ENCODE measurements around the gene TLR4. TPM values are rescaled to one million over a fixed set of nuclear protein-coding genes. Genes with fewer than 3 reads are reported as not detected.
A peak's percentile ranks its signal among the peaks of the same experiment; 100 is the strongest.

The TLR4 gene
- total and polyA plus RNA-seq, 8 donors, result 0.29 to 24.8 (median 3.1) TPM

- Histone ChIP-seq H3K4me3 (no peak overlapping the region), H3K27ac (no peak overlapping the region), H3K36me3 (no peaks in the 10 kb centered on the region), H3K4me1 (no peaks in the 10 kb centered on the region), H3K27me3 (no peaks in the 10 kb centered on the region), H3K9me3 (no peaks in the 10 kb centered on the region)
- TF ChIP-seq, protein P1, sequence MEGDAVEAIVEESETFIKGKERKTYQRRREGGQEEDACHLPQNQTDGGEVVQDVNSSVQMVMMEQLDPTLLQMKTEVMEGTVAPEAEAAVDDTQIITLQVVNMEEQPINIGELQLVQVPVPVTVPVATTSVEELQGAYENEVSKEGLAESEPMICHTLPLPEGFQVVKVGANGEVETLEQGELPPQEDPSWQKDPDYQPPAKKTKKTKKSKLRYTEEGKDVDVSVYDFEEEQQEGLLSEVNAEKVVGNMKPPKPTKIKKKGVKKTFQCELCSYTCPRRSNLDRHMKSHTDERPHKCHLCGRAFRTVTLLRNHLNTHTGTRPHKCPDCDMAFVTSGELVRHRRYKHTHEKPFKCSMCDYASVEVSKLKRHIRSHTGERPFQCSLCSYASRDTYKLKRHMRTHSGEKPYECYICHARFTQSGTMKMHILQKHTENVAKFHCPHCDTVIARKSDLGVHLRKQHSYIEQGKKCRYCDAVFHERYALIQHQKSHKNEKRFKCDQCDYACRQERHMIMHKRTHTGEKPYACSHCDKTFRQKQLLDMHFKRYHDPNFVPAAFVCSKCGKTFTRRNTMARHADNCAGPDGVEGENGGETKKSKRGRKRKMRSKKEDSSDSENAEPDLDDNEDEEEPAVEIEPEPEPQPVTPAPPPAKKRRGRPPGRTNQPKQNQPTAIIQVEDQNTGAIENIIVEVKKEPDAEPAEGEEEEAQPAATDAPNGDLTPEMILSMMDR (IDR thresholded peaks at IDR 0.05), result no peak
- TF ChIP-seq POLR2A (IDR thresholded peaks at IDR 0.05) (no peak), POLR2AphosphoS5 (IDR thresholded peaks at IDR 0.05) (no peak), EP300 (IDR thresholded peaks at IDR 0.05) (no peak)
- no peak for DNase-seq
- WGBS, 5 donors, result 83 to 91% (median 89%) methylated on average over 1 of the region's 1 CpG
- intact Hi-C loops (cut with DNase I; ENCODE audit: low total_unique reads), result no loop called here
These were observed 38.4 kb upstream of the TLR4 start for GRCh38 chr9:117665601-117666385.

DNA sequence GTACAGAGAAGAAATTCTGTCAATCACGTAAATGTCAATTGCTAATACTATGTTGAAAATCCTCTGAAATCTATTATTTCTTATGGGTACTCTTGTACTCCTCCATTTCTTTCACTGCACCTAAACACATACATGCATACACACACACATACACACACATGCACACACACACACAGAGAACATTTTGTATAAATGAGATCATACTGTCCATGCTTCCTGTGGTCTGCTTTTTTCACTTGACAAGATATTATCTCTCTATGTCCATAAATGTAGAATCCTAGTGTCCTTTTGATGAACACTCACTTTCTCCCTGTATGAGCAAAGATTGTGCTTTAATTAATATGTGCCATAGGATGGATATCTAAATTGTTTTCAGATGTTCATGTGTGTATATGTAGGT is 32.7 kb upstream of the TLR4 start:
- intact Hi-C loops (cut with DNase I; ENCODE audit: low total_unique reads), result no loop called here
- WGBS, 5 donors, result 86 to 100% (median 95%) methylated on average over 1 of the region's 1 CpG
- no peak overlapping the region for H3K27ac ChIP-seq
- no peaks in the 10 kb centered on the region for H3K36me3 ChIP-seq
- H3K27me3 ChIP-seq, result no peaks in the 10 kb centered on the region
- DNase-seq, result no peak
- H3K9me3 ChIP-seq, result no peaks in the 10 kb centered on the region
- TF ChIP-seq POLR2A (IDR thresholded peaks at IDR 0.05), result no peak
- TF ChIP-seq, protein P1 (IDR thresholded peaks at IDR 0.05), result no peak
- TF ChIP-seq EP300 (IDR thresholded peaks at IDR 0.05), result no peak
- TF ChIP-seq POLR2AphosphoS5 (IDR thresholded peaks at IDR 0.05), result no peak
- H3K4me3 ChIP-seq, result no peak overlapping the region
- no peaks in the 10 kb centered on the region for H3K4me1 ChIP-seq

GRCh38 chr9:117672369-117672768 is 31.8 kb upstream of the TLR4 start:
- no peak for TF ChIP-seq POLR2A (IDR thresholded peaks at IDR 0.05)
- no peak for TF ChIP-seq EP300 (IDR thresholded peaks at IDR 0.05)
- TF ChIP-seq, protein P1 (IDR thresholded peaks at IDR 0.05), result no peak
- TF ChIP-seq POLR2AphosphoS5 (IDR thresholded peaks at IDR 0.05), result no peak
- Histone ChIP-seq H3K27me3 (no peaks in the 10 kb centered on the region), H3K4me1 (no peaks in the 10 kb centered on the region), H3K9me3 (no peaks in the 10 kb centered on the region), H3K27ac (no peak overlapping the region), H3K36me3 (no peaks in the 10 kb centered on the region), H3K4me3 (no peak overlapping the region)
- DNase-seq, result no peak
- WGBS, 5 donors, result 92 to 100% (median 98%) methylated on average over 1 of the region's 1 CpG
- intact Hi-C loops (cut with DNase I; ENCODE audit: low total_unique reads), result no loop called here

GRCh38 chr9:117677572-117677971 is 26.6 kb upstream of the TLR4 start:
- no peaks in the 10 kb centered on the region for H3K9me3 ChIP-seq
- H3K27me3 ChIP-seq, result no peaks in the 10 kb centered on the region
- TF ChIP-seq EP300 (IDR thresholded peaks at IDR 0.05) (no peak), POLR2A (IDR thresholded peaks at IDR 0.05) (no peak), POLR2AphosphoS5 (IDR thresholded peaks at IDR 0.05) (no peak)
- TF ChIP-seq, protein P1 (IDR thresholded peaks at IDR 0.05), result no peak
- intact Hi-C loops (cut with DNase I; ENCODE audit: low total_unique reads), result no loop called here
- no peak overlapping the region for H3K4me3 ChIP-seq
- no peaks in the 10 kb centered on the region for H3K36me3 ChIP-seq
- no peaks in the 10 kb centered on the region for H3K4me1 ChIP-seq
- peak in 1 of 2 donors; percentile 4 for DNase-seq
- H3K27ac ChIP-seq, result no peak overlapping the region

Measured in stomach (tissue), 9 donors.